PC-3 (cell line): ENCODE results near the gene TF. TPM values are rescaled to one million over a fixed set of nuclear protein-coding genes. Genes with fewer than 3 reads are reported as not detected.

Source experiments
- ATAC-seq: fragments of 200-7000 bp; cut with Tn5 transposase; 2 replicates; pipeline ENCODE4 v1.9.1; 2020; ENCODE audit warnings: mild to moderate bottlenecking, moderate library complexity
- BruUV-seq: library from RNA; stranded (reverse); fragments of 400-500 nt; replicated peaks from 2 replicates; lab custom pipeline; 2021; lab: Mats Ljungman, UMichigan
- CTCF ChIA-PET: fragments of 300-600 bp; sonication (Branson Sonifier 250); formaldehyde crosslinking; loops from one replicate; lab custom pipeline; 2022; ENCODE audit warnings: antibody characterized with exemption; lab: Charles Lee
- POLR2A ChIA-PET: fragments of 300-600 bp; sonication (Branson Sonifier 250); formaldehyde crosslinking; loops from one replicate; lab custom pipeline; 2022; ENCODE audit warnings: antibody characterized with exemption; ENCODE audit not compliant: unreplicated experiment; lab: Charles Lee
- DNase-seq: peaks from one replicate; pipeline ENCODE4 v3.0.0-alpha.2; 2015
- H2AFZ ChIP-seq: fragments of 300-600 bp; sonication (generic); 2 replicates; pipeline ENCODE4 v1.6.0; 2016; ENCODE audit warnings: antibody characterized with exemption, low read length
- H3F3A ChIP-seq: fragments of 300-600 bp; sonication (generic); one replicate; pipeline ENCODE4 v1.6.0; 2017; ENCODE audit warnings: antibody characterized with exemption, low read length, control low read depth, mild to moderate bottlenecking; ENCODE audit not compliant: unreplicated experiment
- H3K27ac ChIP-seq: fragments of 300-600 bp; sonication (generic); 2 replicates; pipeline ENCODE4 v1.5.1; 2016; ENCODE audit warnings: mild to moderate bottlenecking, low read length
- H3K27me3 ChIP-seq: fragments of 300-600 bp; sonication (generic); 2 replicates; pipeline ENCODE4 v1.6.1; 2016; ENCODE audit warnings: low read length, mixed read lengths
- H3K36me3 ChIP-seq: fragments of 300-600 bp; sonication (generic); 2 replicates; pipeline ENCODE4 v1.6.1; 2016; ENCODE audit warnings: low read depth, mixed run types, low read length, mixed read lengths
- H3K4me1 ChIP-seq: fragments of 300-600 bp; sonication (generic); 2 replicates; pipeline ENCODE4 v1.5.1; 2016; ENCODE audit warnings: low read length; ENCODE audit not compliant: insufficient read depth
- H3K4me2 ChIP-seq: fragments of 300-600 bp; sonication (generic); 2 replicates; pipeline ENCODE4 v1.6.0; 2016; ENCODE audit warnings: low read length
- H3K4me3 ChIP-seq: fragments of 300-600 bp; sonication (generic); 2 replicates; pipeline ENCODE4 v1.5.1; 2016; ENCODE audit warnings: mild to moderate bottlenecking, low read length, mixed read lengths
- H3K79me2 ChIP-seq: fragments of 300-600 bp; sonication (generic); 2 replicates; pipeline ENCODE4 v1.6.1; 2017; ENCODE audit warnings: low read length, mixed read lengths
- H3K9ac ChIP-seq: fragments of 300-600 bp; sonication (generic); 2 replicates; pipeline ENCODE4 v1.6.0; 2016; ENCODE audit warnings: mild to moderate bottlenecking, low read length
- H3K9me2 ChIP-seq: fragments of 300-600 bp; sonication (generic); replicated peaks from 2 replicates; pipeline ENCODE4 v1.6.1; 2016; ENCODE audit warnings: mixed run types, low read length, mixed read lengths
- H3K9me3 ChIP-seq: fragments of 300-600 bp; sonication (generic); 2 replicates; pipeline ENCODE4 v1.6.1; 2016; ENCODE audit warnings: low read length, mixed read lengths
- H4K20me1 ChIP-seq: fragments of 300-600 bp; sonication (generic); 2 replicates; pipeline ENCODE4 v1.6.1; 2016; ENCODE audit warnings: low read length, mixed read lengths
- CTCF ChIP-seq: fragments of 300-600 bp; sonication (generic); conservative IDR thresholded peaks from 2 replicates; pipeline ENCODE4 v1.5.1; 2017; ENCODE audit warnings: antibody characterized with exemption, low read depth, mild to moderate bottlenecking, low read length
- EZH2 ChIP-seq: fragments of 300-600 bp; sonication (generic); IDR thresholded peaks from one replicate; pipeline ENCODE4 v1.6.1; 2017; ENCODE audit warnings: antibody characterized with exemption, mild to moderate bottlenecking, low read length; ENCODE audit not compliant: unreplicated experiment
- EZH2phosphoT487 ChIP-seq: fragments of 300-600 bp; sonication (generic); IDR thresholded peaks from 2 replicates; pipeline ENCODE4 v1.6.1; 2018; ENCODE audit warnings: mild to moderate bottlenecking, antibody characterized with exemption, low read length, borderline replicate concordance
- intact Hi-C: fragments of 100-400 bp; cut with micrococcal nuclease; formaldehyde crosslinking; loops from 2 replicates; pipeline ENCODE4 v1.9.0; 2023
- total RNA-seq: library from RNA; depleted of rRNA; stranded (reverse); fragments of >200 nt; gene quantifications from 2 replicates; pipeline ENCODE4 v1.2.3, GENCODE V29; 2014

The TF gene
- total RNA-seq, 1 experiment from 2014 or later: not detected

- Histone ChIP-seq H3K9me3 (no peaks in the 10 kb centered on the region), H3K4me2 (no peak overlapping the region), H4K20me1 (no peaks in the 10 kb centered on the region), H3K79me2 (no peaks in the 10 kb centered on the region), H3K36me3 (no peaks in the 10 kb centered on the region), H3K4me1 (peaks cover 19% of the 10 kb centered on the region), H3F3A (no peaks in the 10 kb centered on the region), H3K27ac (no peak overlapping the region), H3K9ac (no peak overlapping the region), H2AFZ (no peak overlapping the region), H3K27me3 (no peaks in the 10 kb centered on the region), H3K4me3 (no peak overlapping the region), H3K9me2 (no peaks in the 10 kb centered on the region)
- TF ChIP-seq CTCF (no peak), EZH2phosphoT487 (no peak)
- ATAC-seq: no peak
- CTCF ChIA-PET: no interaction called here
- no peak for DNase-seq
- BruUV-seq: no TSS peak
- POLR2A ChIA-PET: no interaction called here
- intact Hi-C loops: no loop called here
Observed at GRCh38 chr3:133744241-133744640, 2.0 kb upstream of the TF start.

DNA sequence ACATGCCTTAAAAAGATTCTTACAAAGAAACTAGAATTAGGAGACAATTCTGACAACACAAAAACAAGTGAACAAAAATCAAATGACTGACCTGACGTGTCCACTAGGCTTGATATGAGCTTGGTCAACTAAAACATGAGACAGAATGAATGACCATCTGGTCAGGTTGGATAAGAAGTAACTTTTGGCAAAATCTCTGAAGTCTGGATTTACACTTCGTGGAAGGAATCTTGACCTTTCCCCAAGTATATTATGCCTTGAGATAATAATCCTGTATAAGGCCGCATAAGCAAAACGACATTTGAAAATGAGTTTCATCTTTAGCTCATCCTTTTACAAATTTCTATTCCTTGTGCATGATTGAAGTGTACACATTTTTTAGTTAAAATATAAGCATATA is 1.1 kb upstream of the TF start:
- Histone ChIP-seq H3K4me2 (no peak overlapping the region), H3K9me2 (no peaks in the 10 kb centered on the region), H3K9me3 (no peaks in the 10 kb centered on the region), H2AFZ (no peak overlapping the region), H3K27me3 (no peaks in the 10 kb centered on the region), H3K9ac (no peak overlapping the region), H3K36me3 (no peaks in the 10 kb centered on the region), H3K27ac (no peak overlapping the region), H4K20me1 (no peaks in the 10 kb centered on the region), H3K4me3 (no peak overlapping the region), H3K79me2 (no peaks in the 10 kb centered on the region), H3F3A (no peaks in the 10 kb centered on the region), H3K4me1 (peaks cover 19% of the 10 kb centered on the region)
- TF ChIP-seq EZH2 (no peak), CTCF (no peak), EZH2phosphoT487 (no peak)
- BruUV-seq: no TSS peak
- DNase-seq: no peak
- intact Hi-C loops: no loop called here
- no peak for ATAC-seq
- CTCF ChIA-PET: no interaction called here
- POLR2A ChIA-PET: no interaction called here

DNA sequence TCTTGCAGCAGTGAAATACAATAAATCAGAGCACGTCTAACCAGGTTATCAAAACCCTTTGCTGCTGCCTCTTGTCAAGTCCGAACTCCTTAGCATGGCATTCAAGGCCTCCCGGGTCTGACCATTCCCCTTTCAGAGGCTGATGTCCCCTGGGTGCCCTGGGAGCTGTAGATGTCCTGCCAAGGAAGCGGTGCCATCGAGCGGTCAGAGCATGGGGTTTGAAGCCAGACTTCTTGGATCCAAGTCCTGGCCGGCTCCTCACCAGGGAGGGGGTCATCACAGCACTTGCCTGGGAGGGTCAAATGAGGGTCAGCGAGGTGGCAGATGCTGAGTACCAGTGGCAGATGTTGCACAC is 496 bp downstream of the TF start:
- intact Hi-C loops: no loop called here
- ATAC-seq (no peak), DNase-seq (no peak)
- no peak overlapping the region for H3K4me3 ChIP-seq
- POLR2A ChIA-PET: no interaction called here
- H3K9me2 ChIP-seq: no peaks in the 10 kb centered on the region
- H3K4me2 ChIP-seq: no peak overlapping the region
- no TSS peak for BruUV-seq
- no peak overlapping the region for H3K27ac ChIP-seq
- no peaks in the 10 kb centered on the region for H3K9me3 ChIP-seq
- peaks cover 19% of the 10 kb centered on the region for H3K4me1 ChIP-seq
- no peak overlapping the region for H2AFZ ChIP-seq
- TF ChIP-seq EZH2 (no peak), EZH2phosphoT487 (no peak)
- H3K79me2 ChIP-seq: no peaks in the 10 kb centered on the region
- H4K20me1 ChIP-seq: no peaks in the 10 kb centered on the region
- H3F3A ChIP-seq: no peaks in the 10 kb centered on the region
- CTCF ChIA-PET: no interaction called here
- no peak overlapping the region for H3K9ac ChIP-seq
- H3K36me3 ChIP-seq: no peaks in the 10 kb centered on the region
- H3K27me3 ChIP-seq: no peaks in the 10 kb centered on the region
